ENCODE data around the gene GZMB.

- no peak for TF ChIP-seq CTCF (IDR thresholded peaks at IDR 0.05)
- TF ChIP-seq ZFX (IDR thresholded peaks at IDR 0.05; ENCODE audit: borderline replicate concordance), result no peak
Measured at GRCh38 chr14:24632761-24633160, 1.2 kb downstream of the GZMB start.

Measured in 22Rv1 (cell line).